ENCODE measurements around the gene HNF4A. TPM values are rescaled to one million over a fixed set of nuclear protein-coding genes. Genes with fewer than 3 reads are reported as not detected.

Gene HNF4A
- total RNA-seq, 4 donors from 2014 or later = 173 to 471 (median 252) TPM

DNA sequence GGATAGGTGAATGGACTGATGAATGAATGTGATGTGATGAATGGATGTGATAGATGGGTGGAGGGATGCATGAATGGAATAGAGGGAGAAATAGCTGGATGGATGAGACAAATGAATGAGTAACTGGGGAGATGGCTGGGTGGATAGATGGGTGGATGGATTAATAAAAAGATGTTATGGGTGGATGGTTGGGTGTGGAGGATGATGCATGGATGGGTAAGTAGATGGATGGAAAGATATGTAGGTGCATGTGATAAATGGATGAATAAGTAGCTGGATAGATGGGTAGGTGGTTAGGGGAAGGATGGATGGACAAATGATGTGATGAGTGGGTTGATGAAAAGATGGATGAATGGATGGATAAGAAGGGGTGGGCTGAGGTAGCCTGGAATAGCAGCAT, 4.7 kb downstream of the HNF4A start:
- H3K27ac ChIP-seq = no peak overlapping the region
- in situ Hi-C loops (cut with MboI; ENCODE audit: low pct_ligation_motif_present in 1 of 4, low pct_unique_long_range_greater_than_20kb in 1 of 4, low sequenced_read_pairs in 3 of 4) (no loop called here), intact Hi-C loops (cut with DNase I; ENCODE audit: low total_unique reads) (no loop called here)

DNA sequence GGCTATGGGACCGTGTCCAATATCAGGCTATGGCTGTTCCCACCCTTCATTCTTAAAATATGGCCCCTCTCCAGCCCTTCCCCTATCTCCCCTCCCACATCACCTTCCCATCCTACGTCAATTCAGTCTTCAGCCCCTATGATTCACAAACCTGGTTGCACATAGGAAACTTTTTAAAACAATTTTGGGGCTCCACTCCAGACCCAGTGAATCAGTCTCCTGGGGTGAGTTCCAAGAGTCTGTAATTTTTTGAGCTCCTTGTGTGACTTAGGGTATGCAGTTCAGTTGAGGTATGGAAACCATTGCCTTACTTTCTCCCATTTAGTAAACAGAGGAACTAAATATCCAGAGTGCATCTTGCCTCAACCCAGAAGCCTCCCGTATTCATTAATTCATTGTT, 5.5 kb downstream of the HNF4A start:
- in situ Hi-C loops (cut with MboI; ENCODE audit: low pct_ligation_motif_present in 1 of 4, low pct_unique_long_range_greater_than_20kb in 1 of 4, low sequenced_read_pairs in 3 of 4) (no loop called here), intact Hi-C loops (cut with DNase I; ENCODE audit: low total_unique reads) (no loop called here)
- no peak overlapping the region for H3K27ac ChIP-seq
- H3K36me3 ChIP-seq = no peaks in the 10 kb centered on the region
- H3K4me3 ChIP-seq = no peak overlapping the region
- no peaks in the 10 kb centered on the region for H3K27me3 ChIP-seq
- H3K4me1 ChIP-seq = peaks cover 0 to 25% (median 11%) of the 10 kb centered on the region in 4 donors
- DNase-seq = no peak
- 73 to 84% methylated on average over 3 of the region's 3 CpGs for WGBS, 2 donors (ENCODE audit: low coverage in 1 of 2)
- no peaks in the 10 kb centered on the region for H3K9me3 ChIP-seq
- TF ChIP-seq, protein P1, sequence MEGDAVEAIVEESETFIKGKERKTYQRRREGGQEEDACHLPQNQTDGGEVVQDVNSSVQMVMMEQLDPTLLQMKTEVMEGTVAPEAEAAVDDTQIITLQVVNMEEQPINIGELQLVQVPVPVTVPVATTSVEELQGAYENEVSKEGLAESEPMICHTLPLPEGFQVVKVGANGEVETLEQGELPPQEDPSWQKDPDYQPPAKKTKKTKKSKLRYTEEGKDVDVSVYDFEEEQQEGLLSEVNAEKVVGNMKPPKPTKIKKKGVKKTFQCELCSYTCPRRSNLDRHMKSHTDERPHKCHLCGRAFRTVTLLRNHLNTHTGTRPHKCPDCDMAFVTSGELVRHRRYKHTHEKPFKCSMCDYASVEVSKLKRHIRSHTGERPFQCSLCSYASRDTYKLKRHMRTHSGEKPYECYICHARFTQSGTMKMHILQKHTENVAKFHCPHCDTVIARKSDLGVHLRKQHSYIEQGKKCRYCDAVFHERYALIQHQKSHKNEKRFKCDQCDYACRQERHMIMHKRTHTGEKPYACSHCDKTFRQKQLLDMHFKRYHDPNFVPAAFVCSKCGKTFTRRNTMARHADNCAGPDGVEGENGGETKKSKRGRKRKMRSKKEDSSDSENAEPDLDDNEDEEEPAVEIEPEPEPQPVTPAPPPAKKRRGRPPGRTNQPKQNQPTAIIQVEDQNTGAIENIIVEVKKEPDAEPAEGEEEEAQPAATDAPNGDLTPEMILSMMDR (IDR thresholded peaks at IDR 0.05) = no peak
- TF ChIP-seq POLR2A (IDR thresholded peaks at IDR 0.05) = no peak
- no peak for TF ChIP-seq EP300 (IDR thresholded peaks at IDR 0.05; ENCODE audit: low read depth)
- no peak for TF ChIP-seq POLR2AphosphoS5 (IDR thresholded peaks at IDR 0.05)

More for the DNA sequence above, 4.7 kb downstream of the HNF4A start:
- Histone ChIP-seq H3K4me1 (peaks cover 0 to 25% (median 11%) of the 10 kb centered on the region in 4 donors), H3K36me3 (no peaks in the 10 kb centered on the region), H3K4me3 (no peak overlapping the region), H3K27me3 (no peaks in the 10 kb centered on the region), H3K9me3 (no peaks in the 10 kb centered on the region)
- no peak for TF ChIP-seq POLR2AphosphoS5 (IDR thresholded peaks at IDR 0.05)
- DNase-seq = no peak

DNA sequence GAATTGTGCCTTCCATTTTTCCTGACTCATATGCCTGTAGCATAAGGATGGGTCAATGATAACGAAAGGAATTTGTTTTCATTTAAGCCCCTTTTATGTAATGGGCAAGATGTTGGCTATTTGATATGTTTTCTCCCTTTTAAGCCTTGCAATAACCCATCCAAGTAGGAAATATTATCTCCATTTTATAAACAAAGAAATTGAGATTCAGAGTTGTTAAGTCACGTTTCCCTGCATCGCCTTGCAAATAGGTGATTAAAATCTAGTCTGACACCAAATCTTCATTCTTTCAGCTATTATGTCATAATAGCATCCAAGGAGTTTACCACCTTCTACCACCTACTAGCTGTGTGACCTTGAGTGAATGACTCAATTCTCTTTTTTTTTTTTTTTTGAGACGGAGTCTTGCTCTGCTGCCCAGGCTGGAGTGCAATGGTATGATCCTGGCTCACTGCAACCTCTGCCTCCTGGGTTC, 7.0 kb downstream of the HNF4A start:
- intact Hi-C loops (cut with DNase I; ENCODE audit: low total_unique reads) = no loop called here
- Histone ChIP-seq H3K27me3 (no peaks in the 10 kb centered on the region), H3K4me3 (no peak overlapping the region), H3K36me3 (no peaks in the 10 kb centered on the region), H3K9me3 (no peaks in the 10 kb centered on the region), H3K27ac (no peak overlapping the region), H3K4me1 (peaks cover 0 to 19% (median 8%) of the 10 kb centered on the region in 4 donors)
- in situ Hi-C loops (cut with MboI; ENCODE audit: low pct_ligation_motif_present in 1 of 4, low pct_unique_long_range_greater_than_20kb in 1 of 4, low sequenced_read_pairs in 3 of 4) = no loop called here
- TF ChIP-seq EP300 (IDR thresholded peaks at IDR 0.05; ENCODE audit: low read depth) (no peak), POLR2AphosphoS5 (IDR thresholded peaks at IDR 0.05) (no peak), POLR2A (IDR thresholded peaks at IDR 0.05) (no peak)
- WGBS, 2 donors (ENCODE audit: low coverage in 1 of 2) = 65 to 69% methylated on average over 4 of the region's 4 CpGs
- no peak for DNase-seq

DNA sequence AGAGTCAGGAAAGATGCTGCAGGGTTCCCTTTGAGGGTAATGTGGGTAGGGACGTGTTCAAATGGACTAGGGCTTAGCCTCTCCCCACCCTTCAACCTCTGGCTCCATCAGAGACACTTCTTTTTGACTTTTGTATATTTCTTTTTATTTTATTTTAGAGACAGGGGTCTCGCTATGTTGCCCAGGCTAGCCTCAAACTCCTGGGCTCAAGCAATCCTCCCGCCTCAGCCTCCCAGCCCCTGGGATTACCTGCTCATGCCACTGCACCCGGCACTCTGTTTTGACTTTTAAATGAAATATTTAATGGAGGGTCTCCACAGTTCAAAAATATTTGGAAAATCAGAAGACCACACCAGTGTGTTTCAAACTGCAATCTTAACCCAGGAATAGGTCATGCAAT, 8.6 kb downstream of the HNF4A start:
- Histone ChIP-seq H3K4me1 (peaks cover 0 to 3% (median under 1%) of the 10 kb centered on the region in 4 donors), H3K27me3 (no peaks in the 10 kb centered on the region), H3K4me3 (no peak overlapping the region), H3K27ac (no peak overlapping the region), H3K36me3 (no peaks in the 10 kb centered on the region), H3K9me3 (no peaks in the 10 kb centered on the region)
- WGBS, 2 donors (ENCODE audit: low coverage in 1 of 2) = 77 to 81% methylated on average over 2 to 4 of the region's 4 CpGs
- no peak for TF ChIP-seq EP300 (IDR thresholded peaks at IDR 0.05; ENCODE audit: low read depth)
- no peak for TF ChIP-seq POLR2AphosphoS5 (IDR thresholded peaks at IDR 0.05)
- no peak for TF ChIP-seq POLR2A (IDR thresholded peaks at IDR 0.05)
- TF ChIP-seq, protein P1 (IDR thresholded peaks at IDR 0.05) = no peak
- intact Hi-C loops (cut with DNase I; ENCODE audit: low total_unique reads) (no loop called here), in situ Hi-C loops (cut with MboI; ENCODE audit: low pct_ligation_motif_present in 1 of 4, low pct_unique_long_range_greater_than_20kb in 1 of 4, low sequenced_read_pairs in 3 of 4) (no loop called here)
- DNase-seq = no peak

DNA sequence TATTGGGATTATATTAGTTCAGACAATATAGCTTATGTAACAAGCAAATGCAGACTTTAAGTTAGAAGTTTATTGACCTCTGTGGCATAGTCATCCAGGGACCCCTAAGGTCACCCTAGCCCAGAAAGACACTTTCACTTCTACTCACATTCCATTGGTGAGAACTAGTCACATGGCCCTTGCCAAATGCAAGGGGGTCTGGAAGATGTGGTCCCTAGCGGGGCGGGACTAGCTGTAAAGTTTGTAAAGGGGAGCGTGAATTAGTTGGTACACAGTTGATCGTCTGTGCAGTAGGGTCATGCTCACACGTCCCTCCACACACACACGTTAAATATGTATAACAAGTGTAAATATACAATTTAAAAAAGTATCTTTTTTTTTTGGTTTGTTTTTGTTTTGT, 9.3 kb downstream of the HNF4A start:
- H3K4me1 ChIP-seq = peaks cover 0 to 8% (median 5%) of the 10 kb centered on the region in 4 donors
- TF ChIP-seq, protein P1 (IDR thresholded peaks at IDR 0.05) = no peak
- TF ChIP-seq POLR2A (IDR thresholded peaks at IDR 0.05) = no peak
- TF ChIP-seq EP300 (IDR thresholded peaks at IDR 0.05; ENCODE audit: low read depth) = no peak
- no peak for TF ChIP-seq POLR2AphosphoS5 (IDR thresholded peaks at IDR 0.05)
- 59 to 87% methylated on average over 6 of the region's 6 CpGs for WGBS, 2 donors (ENCODE audit: low coverage in 1 of 2)
- no peaks in the 10 kb centered on the region for H3K36me3 ChIP-seq
- H3K4me3 ChIP-seq = no peak overlapping the region
- H3K27me3 ChIP-seq = no peaks in the 10 kb centered on the region
- H3K9me3 ChIP-seq = no peaks in the 10 kb centered on the region
- DNase-seq = no peak
- in situ Hi-C loops (cut with MboI; ENCODE audit: low pct_ligation_motif_present in 1 of 4, low pct_unique_long_range_greater_than_20kb in 1 of 4, low sequenced_read_pairs in 3 of 4) = no loop called here
- no peak overlapping the region for H3K27ac ChIP-seq
- intact Hi-C loops (cut with DNase I; ENCODE audit: low total_unique reads) = no loop called here
